Astrocyte of the spinal cord (primary cell): ENCODE measurements around the gene HYKK.
"Not testable (repeated sequence)": the region's sequence is repeated elsewhere in the genome, so short reads cannot be mapped to it uniquely, and the experiment has no call there.

Experiments
- DNase-seq: peaks from one replicate; pipeline ENCODE4 v3.0.0; 2011; ENCODE audit warnings: low read depth, low spot score
- H3K4me3 ChIP-seq: 2 replicates; pipeline ENCODE4 v1.5.1; 2011; ENCODE audit warnings: low read depth, mild to moderate bottlenecking, low read length, moderate library complexity
- CTCF ChIP-seq: IDR thresholded peaks from 2 replicates; pipeline ENCODE4 v1.5.1; 2012; ENCODE audit warnings: low read depth, mild to moderate bottlenecking, low read length, inconsistent platforms
- in situ Hi-C: cut with HindIII; loops from 2 replicates; pipeline ENCODE4 v1.10.0; 2017; ENCODE audit warnings: low sequenced_read_pairs

The HYKK gene

DNA sequence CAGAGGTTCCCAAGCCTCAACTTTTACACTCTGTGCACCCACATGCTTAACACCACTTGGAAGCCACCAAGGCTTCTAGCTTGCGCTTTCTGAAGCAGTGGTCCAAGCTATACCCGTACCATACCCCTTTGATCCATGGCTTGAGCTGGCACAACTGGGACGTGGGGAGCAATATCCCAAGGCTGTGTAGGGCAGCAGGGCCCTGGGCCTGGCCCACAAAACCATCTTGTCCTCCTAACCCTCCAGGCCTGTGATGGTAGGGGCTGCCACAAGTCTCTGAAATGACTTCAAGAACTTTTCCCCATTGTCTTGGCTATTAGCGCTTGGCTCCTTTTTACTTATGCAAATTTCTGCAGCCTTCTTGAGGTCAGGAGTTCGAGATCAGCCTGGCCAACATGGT is 16.9 kb downstream of the HYKK start:
- DNase-seq, result no peak
- in situ Hi-C loops, result no loop called here
- no peak for TF ChIP-seq CTCF
- H3K4me3 ChIP-seq, result no peak overlapping the region

GRCh38 chr15:78527325-78527724 is 19.9 kb downstream of the HYKK start:
- in situ Hi-C loops, result no loop called here
- no peak for TF ChIP-seq CTCF
- no peak for DNase-seq
- no peak overlapping the region for H3K4me3 ChIP-seq

GRCh38 chr15:78533331-78533730 is 26.0 kb downstream of the HYKK start:
- no peak overlapping the region for H3K4me3 ChIP-seq
- in situ Hi-C loops, result no loop called here
- no peak for DNase-seq
- TF ChIP-seq CTCF, result no peak

DNA sequence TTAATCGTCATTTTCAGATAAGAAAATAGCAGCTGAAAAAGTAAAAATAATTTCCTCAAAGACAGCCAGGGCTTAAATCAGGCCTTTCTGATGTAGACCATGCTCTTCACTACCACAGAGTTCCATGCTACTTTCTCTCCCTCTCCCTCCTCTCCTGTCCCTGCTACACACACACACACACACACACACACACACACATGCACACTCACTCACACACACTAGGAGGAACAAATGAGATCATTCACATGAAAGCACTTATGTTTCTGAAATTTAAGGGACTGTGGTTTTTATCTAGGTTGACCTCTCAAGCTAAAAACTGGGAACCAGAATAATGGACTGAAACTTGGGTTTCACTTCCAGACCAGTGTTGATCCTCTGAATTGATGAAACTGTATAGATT is 28.8 kb downstream of the HYKK start:
- in situ Hi-C loops, result no loop called here
- peak; percentile 7 for DNase-seq
- H3K4me3 ChIP-seq, result no peak overlapping the region
- TF ChIP-seq CTCF, result no peak

DNA sequence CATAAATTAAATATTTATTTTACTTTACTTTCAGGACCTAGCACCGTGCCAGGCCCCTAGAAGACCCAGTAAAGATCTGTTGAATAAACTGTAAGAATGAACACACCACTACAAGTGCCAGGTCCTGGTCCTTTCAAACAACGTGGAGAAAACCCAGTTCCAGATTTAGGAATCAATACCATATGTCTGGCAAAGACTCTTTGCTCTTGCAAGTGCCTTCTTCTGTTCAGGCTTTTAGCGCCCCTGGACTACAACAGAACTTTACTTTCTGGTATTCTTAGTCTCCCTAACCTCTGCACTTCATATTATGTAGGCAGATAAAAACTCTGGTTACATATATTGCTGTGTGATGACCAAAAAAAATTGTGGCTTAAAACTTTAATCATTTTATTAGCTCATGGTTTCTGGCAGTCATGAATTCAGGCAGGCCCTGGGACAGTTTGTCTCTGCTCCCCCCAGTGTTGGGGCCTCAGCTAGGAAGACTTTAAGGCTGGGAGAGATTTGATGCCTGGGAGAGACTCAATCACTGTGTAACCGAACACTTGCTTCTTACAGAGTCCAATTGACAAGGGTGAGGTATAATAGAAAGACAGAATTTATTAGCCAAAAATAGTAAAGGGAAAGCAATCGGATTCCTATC is 30.0 kb downstream of the HYKK start:
- no peak for TF ChIP-seq CTCF
- in situ Hi-C loops, result no loop called here
- no peak for DNase-seq
- no peak overlapping the region for H3K4me3 ChIP-seq

GRCh38 chr15:78538358-78538757 is 31.0 kb downstream of the HYKK start:
- H3K4me3 ChIP-seq, result no peak overlapping the region
- no peak for TF ChIP-seq CTCF
- in situ Hi-C loops, result no loop called here
- DNase-seq, result no peak

GRCh38 chr15:78539464-78540140 is 32.2 kb downstream of the HYKK start:
- H3K4me3 ChIP-seq, result peak overlapping the region; percentile 91
- DNase-seq, in situ Hi-C loops: not testable (repeated sequence)
